Measurements from ENCODE around the gene FMNL2. TPM values are rescaled to one million over a fixed set of nuclear protein-coding genes. Genes with fewer than 3 reads are reported as not detected.

FMNL2 gene
- total RNA-seq, 2 experiments from 2014 or later = 2.5 to 2.7 TPM

GRCh38 chr2:152410165-152410597 is 75.2 kb downstream of the FMNL2 start:
- H3K27me3 Mint-ChIP-seq (ENCODE audit: low read depth) = peaks cover 30% of the 10 kb centered on the region
- H3K27ac Mint-ChIP-seq = no peak overlapping the region
- no peak overlapping the region for H3K4me3 Mint-ChIP-seq
- H3K9me3 Mint-ChIP-seq = no peaks in the 10 kb centered on the region
- intact Hi-C loops (cut with micrococcal nuclease) = loop anchor here (10.0 kb wide), 1 partner anchor 585 kb away; the partner anchor contains the start of gene ARL5A
- no peaks in the 10 kb centered on the region for H3K36me3 Mint-ChIP-seq (ENCODE audit: low read depth)
- no peak for DNase-seq
- H3K4me1 Mint-ChIP-seq (ENCODE audit: low read depth) = peaks cover 34% of the 10 kb centered on the region
- CTCF ChIA-PET = interaction anchor here (0.7 to 1.0 kb wide), 2 partner anchors 219 to 385 kb away, joined by 3 read pairs; no protein-coding TSS in a partner anchor

GRCh38 chr2:152411154-152411553 is 76.2 kb downstream of the FMNL2 start:
- no peak for DNase-seq
- CTCF ChIA-PET = no interaction called here
- Mint-ChIP-seq H3K36me3 (ENCODE audit: low read depth) (no peaks in the 10 kb centered on the region), H3K4me3 (no peak overlapping the region), H3K27me3 (ENCODE audit: low read depth) (peaks cover 27% of the 10 kb centered on the region), H3K27ac (no peak overlapping the region), H3K9me3 (no peaks in the 10 kb centered on the region), H3K4me1 (ENCODE audit: low read depth) (peaks cover 37% of the 10 kb centered on the region)
- intact Hi-C loops (cut with micrococcal nuclease) = loop anchor here (10.0 kb wide), 1 partner anchor 586 kb away; the partner anchor contains the start of gene ARL5A

GRCh38 chr2:152413228-152414030 is 78.5 kb downstream of the FMNL2 start:
- H3K9me3 Mint-ChIP-seq = no peaks in the 10 kb centered on the region
- H3K4me3 Mint-ChIP-seq = no peak overlapping the region
- no peaks in the 10 kb centered on the region for H3K36me3 Mint-ChIP-seq (ENCODE audit: low read depth)
- intact Hi-C loops (cut with micrococcal nuclease) = loop anchor here (2.0 to 10.0 kb wide), 3 partner anchors 79 to 589 kb away; partner anchors contain the start of genes ARL5A and FMNL2
- CTCF ChIA-PET = interaction anchor here (0.6 kb wide), 1 partner anchor 77 kb away, joined by 3 read pairs; no protein-coding TSS in a partner anchor
- H3K4me1 Mint-ChIP-seq (ENCODE audit: low read depth) = peaks cover 37% of the 10 kb centered on the region
- H3K27me3 Mint-ChIP-seq (ENCODE audit: low read depth) = peaks cover 36% of the 10 kb centered on the region
- H3K27ac Mint-ChIP-seq = no peak overlapping the region
- DNase-seq = no peak

- Mint-ChIP-seq H3K27me3 (ENCODE audit: low read depth) (peaks cover 29% of the 10 kb centered on the region), H3K27ac (peak overlapping the region; percentile 78), H3K36me3 (ENCODE audit: low read depth) (no peaks in the 10 kb centered on the region), H3K4me1 (ENCODE audit: low read depth) (peaks cover 40% of the 10 kb centered on the region), H3K9me3 (no peaks in the 10 kb centered on the region), H3K4me3 (no peak overlapping the region)
- peak; percentile 60 for DNase-seq
- intact Hi-C loops (cut with micrococcal nuclease) = loop anchor here (1.0 to 10.0 kb wide), 10 partner anchors 8 to 590 kb away; partner anchors contain the start of genes ARL5A, ARL6IP6, FMNL2 and PRPF40A
- CTCF ChIA-PET = interaction anchor here (0.5 kb wide), 1 partner anchor 105 kb away, joined by 3 read pairs; no protein-coding TSS in a partner anchor
Observed at GRCh38 chr2:152415231-152415642, 80.3 kb downstream of the FMNL2 start.

- H3K4me3 Mint-ChIP-seq = no peak overlapping the region
- intact Hi-C loops (cut with micrococcal nuclease) = loop anchor here (1.0 to 10.0 kb wide), 10 partner anchors 8 to 591 kb away; partner anchors contain the start of genes ARL5A, ARL6IP6, FMNL2 and PRPF40A
Observed at GRCh38 chr2:152415796-152416195, 80.8 kb downstream of the FMNL2 start.

GRCh38 chr2:152418688-152419087 is 83.7 kb downstream of the FMNL2 start:
- Mint-ChIP-seq H3K27ac (no peak overlapping the region), H3K36me3 (ENCODE audit: low read depth) (no peaks in the 10 kb centered on the region), H3K4me3 (no peak overlapping the region), H3K4me1 (ENCODE audit: low read depth) (peaks cover 54% of the 10 kb centered on the region), H3K9me3 (no peaks in the 10 kb centered on the region), H3K27me3 (ENCODE audit: low read depth) (peaks cover 28% of the 10 kb centered on the region)
- CTCF ChIA-PET = no interaction called here
- DNase-seq = peak; percentile 41
- intact Hi-C loops (cut with micrococcal nuclease) = loop anchor here (1.0 to 10.0 kb wide), 5 partner anchors 83 to 594 kb away; partner anchors contain the start of genes ARL5A, ARL6IP6, FMNL2 and PRPF40A

More at GRCh38 chr2:152415796-152416195, 80.8 kb downstream of the FMNL2 start:
- no peak for DNase-seq
- Mint-ChIP-seq H3K27me3 (ENCODE audit: low read depth) (peaks cover 32% of the 10 kb centered on the region), H3K27ac (peak overlapping the region; percentile 36), H3K4me1 (ENCODE audit: low read depth) (peaks cover 45% of the 10 kb centered on the region), H3K9me3 (no peaks in the 10 kb centered on the region), H3K36me3 (ENCODE audit: low read depth) (no peaks in the 10 kb centered on the region)
- CTCF ChIA-PET = interaction anchor here (0.5 kb wide), 1 partner anchor 104 kb away, joined by 3 read pairs; no protein-coding TSS in a partner anchor

GRCh38 chr2:152419944-152420343 is 85.0 kb downstream of the FMNL2 start:
- no peaks in the 10 kb centered on the region for H3K9me3 Mint-ChIP-seq
- H3K4me3 Mint-ChIP-seq = no peak overlapping the region
- no peak overlapping the region for H3K27ac Mint-ChIP-seq
- H3K27me3 Mint-ChIP-seq (ENCODE audit: low read depth) = peaks cover 20% of the 10 kb centered on the region
- CTCF ChIA-PET = interaction anchor here (1.1 kb wide), 1 partner anchor 244 kb away, joined by 3 read pairs; no protein-coding TSS in a partner anchor
- H3K4me1 Mint-ChIP-seq (ENCODE audit: low read depth) = peaks cover 43% of the 10 kb centered on the region
- no peak for DNase-seq
- no peaks in the 10 kb centered on the region for H3K36me3 Mint-ChIP-seq (ENCODE audit: low read depth)
- intact Hi-C loops (cut with micrococcal nuclease) = loop anchor here (2.0 to 10.0 kb wide), 5 partner anchors 49 to 595 kb away; partner anchors contain the start of genes ARL5A, ARL6IP6 and PRPF40A

GRCh38 chr2:152420363-152420762 is 85.4 kb downstream of the FMNL2 start:
- Mint-ChIP-seq H3K4me3 (no peak overlapping the region), H3K27ac (no peak overlapping the region), H3K27me3 (ENCODE audit: low read depth) (peaks cover 20% of the 10 kb centered on the region), H3K4me1 (ENCODE audit: low read depth) (peaks cover 39% of the 10 kb centered on the region), H3K9me3 (no peaks in the 10 kb centered on the region), H3K36me3 (ENCODE audit: low read depth) (no peaks in the 10 kb centered on the region)
- CTCF ChIA-PET = no interaction called here
- intact Hi-C loops (cut with micrococcal nuclease) = loop anchor here (2.0 kb wide), 1 partner anchor 48 kb away; no protein-coding TSS in a partner anchor
- DNase-seq = no peak

- Mint-ChIP-seq H3K4me3 (no peak overlapping the region), H3K27me3 (ENCODE audit: low read depth) (peaks cover 20% of the 10 kb centered on the region), H3K9me3 (no peaks in the 10 kb centered on the region), H3K4me1 (ENCODE audit: low read depth) (peaks cover 33% of the 10 kb centered on the region), H3K27ac (no peak overlapping the region), H3K36me3 (ENCODE audit: low read depth) (no peaks in the 10 kb centered on the region)
- CTCF ChIA-PET = no interaction called here
- intact Hi-C loops (cut with micrococcal nuclease) = loop anchor here (1.0 to 2.0 kb wide), 3 partner anchors 15 to 48 kb away; no protein-coding TSS in a partner anchor
- no peak for DNase-seq
Observed at GRCh38 chr2:152420936-152421335, 86.0 kb downstream of the FMNL2 start.

- CTCF ChIA-PET = no interaction called here
- no peaks in the 10 kb centered on the region for H3K36me3 Mint-ChIP-seq (ENCODE audit: low read depth)
- H3K4me3 Mint-ChIP-seq = no peak overlapping the region
- peak; percentile 43 for DNase-seq
- peaks cover 19% of the 10 kb centered on the region for H3K27me3 Mint-ChIP-seq (ENCODE audit: low read depth)
- peaks cover 29% of the 10 kb centered on the region for H3K4me1 Mint-ChIP-seq (ENCODE audit: low read depth)
- intact Hi-C loops (cut with micrococcal nuclease) = loop anchor here (1.0 to 2.0 kb wide), 3 partner anchors 15 to 47 kb away; no protein-coding TSS in a partner anchor
- peak overlapping the region; percentile 32 for H3K27ac Mint-ChIP-seq
- H3K9me3 Mint-ChIP-seq = no peaks in the 10 kb centered on the region
Observed at GRCh38 chr2:152421521-152422370, 86.8 kb downstream of the FMNL2 start.

GRCh38 chr2:152423684-152424083 is 88.7 kb downstream of the FMNL2 start:
- H3K27me3 Mint-ChIP-seq (ENCODE audit: low read depth) = peaks cover 10% of the 10 kb centered on the region
- peaks cover 16% of the 10 kb centered on the region for H3K4me1 Mint-ChIP-seq (ENCODE audit: low read depth)
- intact Hi-C loops (cut with micrococcal nuclease) = no loop called here
- H3K36me3 Mint-ChIP-seq (ENCODE audit: low read depth) = no peaks in the 10 kb centered on the region
- no peak overlapping the region for H3K27ac Mint-ChIP-seq
- CTCF ChIA-PET = no interaction called here
- H3K9me3 Mint-ChIP-seq = no peaks in the 10 kb centered on the region
- no peak for DNase-seq
- H3K4me3 Mint-ChIP-seq = no peak overlapping the region

Data from activated naive CD4-positive, alpha-beta T cell treated with anti-CD3 and anti-CD28 coated beads for 36 hours (primary cell).